OCI-LY1 (cell line): ENCODE results near the gene TMEM18.

Source experiments
- H2AFZ ChIP-seq: fragments of 200-600 bp; sonication (generic), shearing (Covaris generic); 2 replicates; pipeline ENCODE4 v1.6.0; 2014; ENCODE audit warnings: antibody characterized with exemption, mild to moderate bottlenecking, low read length
- H3F3A ChIP-seq: fragments of 200-600 bp; sonication (generic), shearing (Covaris generic); 2 replicates; pipeline ENCODE4 v1.6.0; 2014; ENCODE audit warnings: mild to moderate bottlenecking, antibody characterized with exemption, low read length, moderate library complexity; ENCODE audit not compliant: insufficient read depth
- H3K27ac ChIP-seq: fragments of 200-600 bp; sonication (generic); 2 replicates; pipeline ENCODE4 v1.5.1; 2014; ENCODE audit warnings: low read length, mixed run types, mild to moderate bottlenecking, low read depth; ENCODE audit not compliant: poor library complexity, severe bottlenecking
- H3K27me3 ChIP-seq: fragments of 200-600 bp; sonication (generic); 2 replicates; pipeline ENCODE4 v1.6.0; 2014; ENCODE audit warnings: antibody characterized with exemption, mild to moderate bottlenecking, low read length, moderate library complexity; ENCODE audit not compliant: insufficient read depth
- H3K36me3 ChIP-seq: fragments of 200-600 bp; sonication (generic); 2 replicates; pipeline ENCODE4 v1.6.1; 2014; ENCODE audit warnings: mild to moderate bottlenecking, antibody characterized with exemption, low read length, moderate library complexity, mixed read lengths; ENCODE audit not compliant: insufficient read depth
- H3K4me1 ChIP-seq: fragments of 200-600 bp; sonication (generic); 2 replicates; pipeline ENCODE4 v1.5.1; 2014; ENCODE audit warnings: mild to moderate bottlenecking, low read length, moderate library complexity; ENCODE audit not compliant: insufficient read depth, severe bottlenecking
- H3K4me2 ChIP-seq: fragments of 200-600 bp; sonication (generic), shearing (Covaris generic); 2 replicates; pipeline ENCODE4 v1.6.1; 2014; ENCODE audit warnings: low read length
- H3K4me3 ChIP-seq: fragments of 200-600 bp; sonication (generic); 2 replicates; pipeline ENCODE4 v1.5.1; 2014; ENCODE audit warnings: low read length, low read depth, mild to moderate bottlenecking, mixed read lengths; ENCODE audit not compliant: poor library complexity, severe bottlenecking
- H3K79me2 ChIP-seq: fragments of 200-600 bp; shearing (Covaris generic); 2 replicates; pipeline ENCODE4 v1.6.1; 2016; ENCODE audit warnings: mixed run types, low read length, mixed read lengths; ENCODE audit not compliant: insufficient read depth
- H3K9ac ChIP-seq: fragments of 200-600 bp; sonication (generic), shearing (Covaris generic); 2 replicates; pipeline ENCODE4 v1.6.1; 2014; ENCODE audit warnings: mild to moderate bottlenecking, low read length, mixed read lengths
- H3K9me2 ChIP-seq: fragments of 200-600 bp; sonication (generic), shearing (Covaris generic); 2 replicates; pipeline ENCODE4 v1.6.1; 2014; ENCODE audit warnings: low read depth, mild to moderate bottlenecking, low read length, mixed read lengths
- H3K9me3 ChIP-seq: fragments of 200-600 bp; shearing (Covaris generic); 2 replicates; pipeline ENCODE4 v1.6.1; 2014; ENCODE audit warnings: low read length, mixed read lengths
- H4K20me1 ChIP-seq: fragments of 200-600 bp; sonication (generic), shearing (Covaris generic); 2 replicates; pipeline ENCODE4 v1.6.0; 2016; ENCODE audit warnings: mild to moderate bottlenecking, low read length; ENCODE audit not compliant: insufficient read depth
- EZH2 ChIP-seq: fragments of 200-600 bp; sonication (generic), shearing (Covaris generic); IDR thresholded peaks from 2 replicates; pipeline ENCODE4 v1.8.0; 2017; ENCODE audit warnings: borderline replicate concordance, mixed run types, mild to moderate bottlenecking, antibody characterized with exemption, low read length, moderate library complexity, mixed read lengths
- TF ChIP-seq, protein P1 (sequence below): fragments of 200-600 bp; sonication (generic), shearing (Covaris generic); IDR thresholded peaks from 2 replicates; pipeline ENCODE4 v1.5.1; 2017; ENCODE audit warnings: mild to moderate bottlenecking, antibody characterized with exemption, low read length, moderate library complexity, mixed read lengths

The TMEM18 gene

DNA sequence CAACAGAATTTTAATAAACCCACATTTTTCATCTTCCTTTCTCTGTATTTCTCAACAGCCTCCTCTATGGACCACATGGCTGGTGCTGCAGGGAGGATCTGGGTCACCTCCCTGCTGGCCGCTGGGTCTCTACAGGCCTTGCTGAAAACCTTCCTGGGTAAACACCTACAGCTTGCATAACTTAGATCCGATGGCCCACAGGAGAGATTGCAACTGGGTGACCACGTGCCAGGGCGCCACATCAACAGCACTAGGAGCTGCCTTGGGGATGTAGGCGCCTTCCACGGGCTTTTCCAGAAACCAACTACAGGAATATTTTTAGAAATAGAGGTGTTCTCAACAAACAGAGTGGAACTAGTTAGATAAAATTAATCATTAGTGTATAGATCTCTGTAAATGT, 19.4 kb downstream of the TMEM18 start:
- TF ChIP-seq, protein P1, sequence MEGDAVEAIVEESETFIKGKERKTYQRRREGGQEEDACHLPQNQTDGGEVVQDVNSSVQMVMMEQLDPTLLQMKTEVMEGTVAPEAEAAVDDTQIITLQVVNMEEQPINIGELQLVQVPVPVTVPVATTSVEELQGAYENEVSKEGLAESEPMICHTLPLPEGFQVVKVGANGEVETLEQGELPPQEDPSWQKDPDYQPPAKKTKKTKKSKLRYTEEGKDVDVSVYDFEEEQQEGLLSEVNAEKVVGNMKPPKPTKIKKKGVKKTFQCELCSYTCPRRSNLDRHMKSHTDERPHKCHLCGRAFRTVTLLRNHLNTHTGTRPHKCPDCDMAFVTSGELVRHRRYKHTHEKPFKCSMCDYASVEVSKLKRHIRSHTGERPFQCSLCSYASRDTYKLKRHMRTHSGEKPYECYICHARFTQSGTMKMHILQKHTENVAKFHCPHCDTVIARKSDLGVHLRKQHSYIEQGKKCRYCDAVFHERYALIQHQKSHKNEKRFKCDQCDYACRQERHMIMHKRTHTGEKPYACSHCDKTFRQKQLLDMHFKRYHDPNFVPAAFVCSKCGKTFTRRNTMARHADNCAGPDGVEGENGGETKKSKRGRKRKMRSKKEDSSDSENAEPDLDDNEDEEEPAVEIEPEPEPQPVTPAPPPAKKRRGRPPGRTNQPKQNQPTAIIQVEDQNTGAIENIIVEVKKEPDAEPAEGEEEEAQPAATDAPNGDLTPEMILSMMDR, result no peak
- no peak for TF ChIP-seq EZH2
- Histone ChIP-seq H3K9me2 (no peaks in the 10 kb centered on the region), H2AFZ (no peak overlapping the region), H3K9me3 (no peaks in the 10 kb centered on the region), H3K9ac (no peak overlapping the region), H4K20me1 (no peaks in the 10 kb centered on the region), H3K36me3 (no peaks in the 10 kb centered on the region), H3K79me2 (no peaks in the 10 kb centered on the region), H3K4me3 (no peak overlapping the region), H3K27me3 (0 out of 2 replicates have a peak, but pooled peaks cover 4% of the 10 kb centered on the region), H3K4me1 (no peaks in the 10 kb centered on the region), H3K27ac (no peak overlapping the region), H3K4me2 (no peak overlapping the region), H3F3A (no peaks in the 10 kb centered on the region)

DNA sequence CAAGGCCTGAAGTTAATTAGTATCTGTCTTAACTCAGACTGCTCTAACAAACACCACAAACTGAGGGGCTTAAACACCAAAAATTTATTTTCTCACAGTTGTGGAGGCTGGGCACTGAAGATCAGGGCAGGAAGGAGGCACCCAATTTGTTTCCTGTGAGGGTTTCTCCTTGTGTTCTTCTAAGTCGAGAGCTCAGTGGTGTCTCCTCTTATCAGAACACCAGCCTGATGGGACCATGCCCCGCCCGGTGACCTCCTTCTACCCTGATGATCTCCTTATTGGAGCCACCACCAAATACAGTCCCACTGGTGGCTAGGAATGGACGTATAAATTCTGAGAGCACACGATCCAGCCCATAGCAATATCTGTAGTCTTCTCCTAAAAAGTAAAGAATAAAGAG, 20.5 kb downstream of the TMEM18 start:
- Histone ChIP-seq H3K27ac (no peak overlapping the region), H3K4me1 (no peaks in the 10 kb centered on the region), H2AFZ (no peak overlapping the region), H3K9me3 (no peaks in the 10 kb centered on the region), H3F3A (no peaks in the 10 kb centered on the region), H3K79me2 (no peaks in the 10 kb centered on the region), H3K36me3 (no peaks in the 10 kb centered on the region), H3K4me2 (no peak overlapping the region), H3K9ac (no peak overlapping the region), H3K9me2 (no peaks in the 10 kb centered on the region), H3K27me3 (peaks cover 4% of the 10 kb centered on the region; the same call in 1 of the 2 replicates), H4K20me1 (no peaks in the 10 kb centered on the region), H3K4me3 (no peak overlapping the region)
- TF ChIP-seq EZH2, result no peak
- TF ChIP-seq, protein P1, result no peak

DNA sequence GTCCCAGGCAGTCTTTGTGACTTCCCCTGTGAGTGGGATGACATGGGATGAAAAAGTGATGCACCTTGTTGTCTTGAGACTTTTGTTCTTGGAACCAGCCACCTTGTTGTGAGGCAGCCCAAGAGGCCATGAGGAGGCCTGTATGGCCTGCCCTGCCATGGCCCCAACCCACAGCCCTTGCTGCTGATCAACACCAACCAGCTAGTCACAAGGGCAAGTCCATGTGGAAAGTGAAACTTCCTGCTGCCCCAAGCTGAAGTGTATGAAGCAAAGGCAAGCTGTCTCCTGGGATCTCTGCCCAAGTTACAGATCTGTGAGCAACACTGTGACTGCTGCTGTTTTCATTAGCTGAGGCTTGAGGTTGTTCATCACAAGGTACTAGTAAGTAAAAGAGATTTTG, 21.6 kb downstream of the TMEM18 start:
- no peaks in the 10 kb centered on the region for H4K20me1 ChIP-seq
- no peak overlapping the region for H3K4me2 ChIP-seq
- TF ChIP-seq EZH2, result no peak
- no peaks in the 10 kb centered on the region for H3K79me2 ChIP-seq
- H3K4me3 ChIP-seq, result no peak overlapping the region
- H3K9me3 ChIP-seq, result no peaks in the 10 kb centered on the region
- H3K27ac ChIP-seq, result no peak overlapping the region
- H2AFZ ChIP-seq, result no peak overlapping the region
- H3K9me2 ChIP-seq, result no peaks in the 10 kb centered on the region
- H3K36me3 ChIP-seq, result no peaks in the 10 kb centered on the region
- H3F3A ChIP-seq, result no peaks in the 10 kb centered on the region
- no peaks in the 10 kb centered on the region for H3K4me1 ChIP-seq
- no peak overlapping the region for H3K9ac ChIP-seq
- peaks cover 4% of the 10 kb centered on the region; the same call in 1 of the 2 replicates for H3K27me3 ChIP-seq

DNA sequence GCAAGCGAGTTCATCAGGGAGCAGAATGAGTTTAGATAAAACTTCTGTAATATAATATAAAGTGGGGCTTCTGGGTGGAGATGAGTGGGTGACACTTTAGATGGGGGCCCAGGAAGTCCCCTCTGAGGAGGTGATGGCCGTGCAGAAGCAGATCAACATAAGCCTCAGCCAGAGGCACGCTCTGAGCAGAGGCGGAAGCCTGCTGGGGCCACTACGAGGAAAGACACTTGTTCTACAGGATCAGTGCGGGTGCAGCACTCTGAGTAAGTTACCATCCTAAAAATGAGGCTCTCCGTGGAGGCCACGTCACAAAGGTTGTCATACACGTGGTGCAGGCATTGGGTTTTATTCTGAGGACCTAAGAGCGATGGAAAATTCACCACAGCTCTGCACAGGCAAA, 22.3 kb downstream of the TMEM18 start:
- H3K4me1 ChIP-seq, result no peaks in the 10 kb centered on the region
- H3K9me2 ChIP-seq, result no peaks in the 10 kb centered on the region
- H3K4me2 ChIP-seq, result no peak overlapping the region
- H3F3A ChIP-seq, result no peaks in the 10 kb centered on the region
- no peaks in the 10 kb centered on the region for H3K79me2 ChIP-seq
- no peak overlapping the region for H3K27ac ChIP-seq
- H2AFZ ChIP-seq, result no peak overlapping the region
- no peaks in the 10 kb centered on the region for H3K9me3 ChIP-seq
- TF ChIP-seq, protein P1, result no peak
- no peak for TF ChIP-seq EZH2
- no peak overlapping the region for H3K4me3 ChIP-seq
- peaks cover 4% of the 10 kb centered on the region; the same call in 1 of the 2 replicates for H3K27me3 ChIP-seq
- H3K9ac ChIP-seq, result no peak overlapping the region
- no peaks in the 10 kb centered on the region for H3K36me3 ChIP-seq
- H4K20me1 ChIP-seq, result no peaks in the 10 kb centered on the region
